Rectal smooth muscle tissue (tissue), 1 donor: ENCODE measurements around the gene SCAF11.

Experiments
- H3K27ac ChIP-seq: one replicate; pipeline ENCODE4 v1.7.0; 2013; ENCODE audit warnings: low read depth, low read length, inconsistent platforms
- H3K27me3 ChIP-seq: one replicate; pipeline ENCODE4 v1.7.0; 2013; ENCODE audit warnings: low read length; ENCODE audit not compliant: control insufficient read depth, insufficient read depth
- H3K36me3 ChIP-seq: one replicate; pipeline ENCODE4 v1.7.0; 2013; ENCODE audit warnings: low read length; ENCODE audit not compliant: control insufficient read depth, insufficient read depth
- H3K4me1 ChIP-seq: one replicate; pipeline ENCODE4 v1.7.0; 2013; ENCODE audit warnings: low read length; ENCODE audit not compliant: control insufficient read depth, insufficient read depth
- H3K4me3 ChIP-seq: one replicate; pipeline ENCODE4 v1.7.0; 2013; ENCODE audit warnings: low read length
- H3K9ac ChIP-seq: one replicate; pipeline ENCODE4 v1.7.0; 2013; ENCODE audit warnings: low read length

SCAF11 gene

DNA sequence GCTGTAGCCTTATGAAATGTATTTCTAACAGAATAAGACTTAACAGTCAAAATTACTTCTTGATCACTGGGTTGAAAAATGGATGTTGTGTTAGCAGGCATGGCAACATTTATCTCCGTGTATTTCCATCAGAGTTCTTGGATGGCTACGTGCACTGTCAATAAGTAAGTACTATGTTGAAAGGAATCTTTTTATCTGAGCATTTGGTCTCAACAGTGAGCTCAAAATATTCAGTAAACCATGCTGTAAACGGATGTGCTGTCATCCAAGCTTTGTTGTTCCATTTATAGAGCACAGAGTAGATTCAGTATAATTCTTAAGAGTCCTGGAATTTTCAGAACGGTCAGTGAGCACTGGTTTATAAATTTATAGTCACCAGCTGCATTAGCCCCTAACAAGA is 15.5 kb downstream of the SCAF11 start:
- no peak overlapping the region for H3K4me3 ChIP-seq
- H3K27ac ChIP-seq: no peak overlapping the region
- H3K4me1 ChIP-seq: no peaks in the 10 kb centered on the region
- no peaks in the 10 kb centered on the region for H3K27me3 ChIP-seq
- H3K36me3 ChIP-seq: no peaks in the 10 kb centered on the region
- no peak overlapping the region for H3K9ac ChIP-seq

DNA sequence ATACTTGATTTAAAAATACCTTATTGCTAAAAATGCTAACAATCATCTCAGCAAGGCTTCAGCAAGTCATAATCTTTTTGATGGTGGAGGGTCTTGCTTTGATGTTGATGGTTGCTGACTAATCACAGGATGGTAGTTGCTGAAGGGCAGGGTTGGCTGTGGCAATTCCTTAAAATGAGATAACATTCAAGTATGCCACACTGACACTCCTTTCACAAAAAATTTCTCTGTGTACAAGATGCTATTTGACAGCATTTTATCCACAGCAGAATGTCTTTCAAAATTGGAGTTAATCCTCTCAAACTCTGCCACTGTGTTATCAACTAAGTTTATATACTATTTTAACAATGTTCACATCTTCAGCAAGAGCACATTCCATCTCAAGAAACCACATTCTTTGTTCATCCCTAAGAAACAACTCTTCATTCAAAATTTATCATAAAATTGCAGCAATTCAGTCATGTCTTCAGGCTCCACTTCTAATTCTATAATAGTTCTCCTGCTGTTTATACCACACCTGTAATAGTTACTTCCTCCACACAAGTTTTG is 16.1 kb downstream of the SCAF11 start:
- Histone ChIP-seq H3K4me1 (no peaks in the 10 kb centered on the region), H3K36me3 (no peaks in the 10 kb centered on the region), H3K9ac (no peak overlapping the region), H3K27me3 (no peaks in the 10 kb centered on the region), H3K27ac (no peak overlapping the region), H3K4me3 (no peak overlapping the region)

DNA sequence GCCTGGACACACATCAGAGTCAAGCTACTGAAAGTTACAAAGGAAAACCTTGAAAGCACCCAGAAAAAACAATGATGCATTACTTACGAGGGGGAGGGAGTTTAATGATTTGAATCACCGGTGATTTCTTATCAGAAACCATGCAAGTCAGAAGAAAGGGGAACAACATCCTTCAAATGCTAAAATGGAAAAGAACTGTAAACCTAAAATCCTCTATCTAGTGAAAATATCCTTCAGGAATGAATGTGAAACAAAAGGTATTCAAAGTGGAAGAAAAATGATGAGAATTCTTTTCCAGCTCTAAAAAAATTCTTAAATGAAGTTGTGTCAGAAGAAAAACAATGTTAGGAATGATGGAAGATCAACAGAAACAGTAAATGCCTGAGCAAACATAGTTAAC is 16.8 kb downstream of the SCAF11 start:
- no peak overlapping the region for H3K4me3 ChIP-seq
- no peaks in the 10 kb centered on the region for H3K27me3 ChIP-seq
- H3K27ac ChIP-seq: no peak overlapping the region
- peaks cover under 1% of the 10 kb centered on the region for H3K4me1 ChIP-seq
- no peak overlapping the region for H3K9ac ChIP-seq
- no peaks in the 10 kb centered on the region for H3K36me3 ChIP-seq

DNA sequence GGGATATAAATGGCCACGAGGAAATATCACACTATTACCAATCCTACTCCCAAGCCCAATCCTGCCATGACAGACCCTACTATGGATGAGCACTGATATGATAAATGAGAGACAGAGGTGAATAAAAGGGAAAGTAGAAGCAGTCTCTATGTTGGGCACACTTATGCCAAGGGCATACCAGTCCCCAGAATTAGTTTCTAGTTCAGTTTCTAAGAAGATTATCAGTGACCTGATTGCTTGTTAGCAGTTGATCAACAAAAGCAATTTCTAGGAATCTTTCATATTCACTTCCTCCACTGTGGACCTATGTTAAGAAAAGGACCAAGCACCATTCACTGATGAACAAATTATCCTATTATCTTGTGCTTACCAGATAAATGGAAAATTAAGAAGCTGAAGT is 20.0 kb downstream of the SCAF11 start:
- Histone ChIP-seq H3K4me3 (no peak overlapping the region), H3K27ac (no peak overlapping the region), H3K9ac (no peak overlapping the region), H3K36me3 (no peaks in the 10 kb centered on the region), H3K27me3 (no peaks in the 10 kb centered on the region), H3K4me1 (peaks cover 11% of the 10 kb centered on the region)

DNA sequence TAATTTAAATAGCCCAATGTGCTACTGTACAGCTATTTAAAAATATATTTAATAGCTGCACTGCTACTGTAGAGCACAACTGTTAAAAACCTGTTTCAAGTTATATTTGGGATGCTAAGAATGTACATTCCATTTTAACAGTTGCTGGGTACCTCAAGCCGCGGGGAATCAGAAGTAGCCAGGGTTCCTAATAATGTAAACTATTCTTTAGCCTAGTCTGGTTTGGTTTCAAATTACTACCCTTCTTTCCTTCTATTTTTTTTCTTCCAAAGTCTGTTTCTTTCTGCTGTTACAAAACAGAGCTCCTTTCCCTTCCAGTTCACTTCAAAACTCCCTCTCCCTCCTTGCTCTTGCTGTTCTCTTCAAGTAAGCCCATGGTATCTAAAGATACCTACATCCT is 21.3 kb downstream of the SCAF11 start:
- H3K4me1 ChIP-seq: peaks cover 12% of the 10 kb centered on the region
- no peaks in the 10 kb centered on the region for H3K27me3 ChIP-seq
- no peak overlapping the region for H3K4me3 ChIP-seq
- no peak overlapping the region for H3K27ac ChIP-seq
- H3K9ac ChIP-seq: no peak overlapping the region
- no peaks in the 10 kb centered on the region for H3K36me3 ChIP-seq

DNA sequence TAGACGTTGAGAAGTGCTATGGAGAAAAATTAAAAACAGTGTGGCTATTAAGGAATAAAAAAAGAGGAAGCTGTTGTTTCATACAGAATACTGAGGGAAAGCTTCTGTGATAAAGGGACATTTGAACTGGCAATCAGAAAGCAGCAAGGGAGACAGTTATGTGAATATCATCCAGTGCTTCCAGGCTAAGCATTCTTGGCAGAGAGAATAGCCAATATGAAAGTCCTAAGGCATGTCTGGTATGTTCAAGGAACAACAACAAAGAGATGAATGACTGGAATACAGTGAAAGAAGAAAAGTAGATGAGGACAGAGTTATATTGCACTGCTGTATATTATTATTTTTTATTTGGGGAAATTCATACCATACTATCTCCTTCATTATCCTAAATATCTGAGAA is 23.9 kb downstream of the SCAF11 start:
- Histone ChIP-seq H3K36me3 (no peaks in the 10 kb centered on the region), H3K9ac (no peak overlapping the region), H3K4me1 (peaks cover 12% of the 10 kb centered on the region), H3K4me3 (no peak overlapping the region), H3K27me3 (no peaks in the 10 kb centered on the region), H3K27ac (no peak overlapping the region)

DNA sequence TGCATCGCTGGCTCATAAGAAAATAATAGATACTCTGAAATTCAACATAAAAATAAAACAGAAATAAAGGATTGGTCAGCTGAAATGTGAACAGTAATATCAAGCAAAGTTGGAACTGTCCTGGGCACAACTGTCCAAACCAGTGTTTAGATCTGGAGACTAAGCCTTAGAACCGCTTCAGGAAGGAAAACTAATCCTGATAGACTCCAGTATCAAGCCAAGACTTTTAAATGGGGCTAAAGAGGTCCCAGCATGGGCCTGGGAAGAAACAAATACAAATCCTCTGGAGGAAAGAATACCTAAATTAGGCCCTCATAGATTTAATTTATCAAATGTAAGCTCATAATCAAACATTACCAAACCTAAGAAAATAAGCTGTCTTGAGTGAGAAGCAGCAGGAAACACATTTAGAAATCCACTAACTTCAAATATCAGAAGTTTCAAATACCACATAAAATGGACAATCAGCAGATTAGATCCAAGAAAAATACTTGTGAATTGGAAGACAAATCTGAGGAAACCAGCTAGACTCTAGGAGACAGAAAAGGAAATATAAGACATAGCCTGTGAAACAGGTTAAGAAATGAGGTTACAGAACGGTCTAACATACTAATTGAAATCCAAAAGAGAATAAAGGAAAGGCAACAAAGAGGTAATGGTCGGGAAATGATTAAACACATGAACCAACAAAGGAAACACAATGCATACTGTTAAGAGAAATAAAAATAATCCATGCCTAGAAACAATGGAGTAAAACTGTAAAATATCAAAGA is 27.6 kb downstream of the SCAF11 start:
- Histone ChIP-seq H3K27me3 (no peaks in the 10 kb centered on the region), H3K36me3 (no peaks in the 10 kb centered on the region), H3K27ac (no peak overlapping the region), H3K4me3 (no peak overlapping the region), H3K4me1 (peaks cover 8% of the 10 kb centered on the region), H3K9ac (no peak overlapping the region)

DNA sequence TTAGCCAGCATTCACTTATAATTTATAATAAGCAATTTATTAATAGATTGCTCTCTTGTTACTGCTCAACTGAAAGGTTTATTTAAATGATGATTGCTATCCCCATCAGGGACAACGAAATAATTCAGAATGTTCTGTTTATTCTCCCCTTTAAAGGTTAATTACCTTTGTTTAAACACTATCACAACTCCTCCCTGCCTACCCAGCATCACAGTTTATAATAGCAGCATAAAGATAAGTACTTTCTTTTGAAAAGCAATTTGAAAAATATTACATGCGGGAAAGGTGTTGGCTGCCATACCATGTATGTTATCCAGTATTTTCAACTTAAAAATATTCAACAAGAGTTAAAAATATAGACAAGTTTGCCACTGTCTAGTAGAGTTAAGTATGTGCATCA is 30.6 kb downstream of the SCAF11 start:
- Histone ChIP-seq H3K27me3 (no peaks in the 10 kb centered on the region), H3K4me1 (no peaks in the 10 kb centered on the region), H3K36me3 (no peaks in the 10 kb centered on the region), H3K27ac (no peak overlapping the region), H3K9ac (no peak overlapping the region), H3K4me3 (no peak overlapping the region)

DNA sequence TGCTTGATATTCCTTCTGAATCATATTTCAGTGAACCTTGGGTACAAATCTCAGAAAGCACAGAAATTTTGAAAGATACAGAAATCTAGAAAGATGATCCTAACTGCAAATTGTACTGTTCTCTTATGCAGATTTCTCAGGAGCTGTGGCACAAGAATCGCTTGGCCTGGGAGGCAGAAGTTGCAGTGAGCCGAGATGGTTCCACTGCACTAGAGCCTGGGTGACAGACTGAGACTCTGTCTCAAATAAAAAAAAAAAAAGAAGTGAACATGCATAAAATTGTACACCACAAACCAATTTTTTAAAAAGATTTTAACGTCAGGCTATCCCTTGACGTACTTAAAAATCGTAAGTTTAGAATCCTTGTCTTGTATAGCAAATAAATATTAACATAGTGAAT is 31.3 kb downstream of the SCAF11 start:
- no peak overlapping the region for H3K4me3 ChIP-seq
- H3K9ac ChIP-seq: no peak overlapping the region
- no peaks in the 10 kb centered on the region for H3K36me3 ChIP-seq
- H3K27me3 ChIP-seq: no peaks in the 10 kb centered on the region
- no peak overlapping the region for H3K27ac ChIP-seq
- no peaks in the 10 kb centered on the region for H3K4me1 ChIP-seq

DNA sequence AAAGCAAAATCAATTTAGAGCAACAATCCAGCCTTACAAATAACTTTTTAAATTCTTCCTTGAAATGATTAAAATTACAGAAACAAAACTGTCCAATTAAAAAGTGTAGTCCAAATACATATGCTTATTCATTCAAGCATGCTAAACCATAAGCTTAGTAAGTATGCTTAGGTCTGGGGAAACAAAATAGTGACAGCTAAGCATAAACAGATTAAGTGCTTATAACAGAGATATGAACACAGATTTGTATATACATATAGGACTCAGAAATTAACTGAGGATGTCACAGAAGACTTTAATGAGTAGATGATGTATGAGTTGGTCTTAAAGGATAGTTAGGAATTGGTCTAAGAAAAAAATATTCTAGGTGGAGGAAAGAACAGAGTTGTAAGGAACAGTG is 41.8 kb downstream of the SCAF11 start:
- Histone ChIP-seq H3K36me3 (peaks cover 11% of the 10 kb centered on the region), H3K9ac (no peak overlapping the region), H3K27ac (no peak overlapping the region), H3K27me3 (no peaks in the 10 kb centered on the region), H3K4me3 (no peak overlapping the region), H3K4me1 (no peaks in the 10 kb centered on the region)

DNA sequence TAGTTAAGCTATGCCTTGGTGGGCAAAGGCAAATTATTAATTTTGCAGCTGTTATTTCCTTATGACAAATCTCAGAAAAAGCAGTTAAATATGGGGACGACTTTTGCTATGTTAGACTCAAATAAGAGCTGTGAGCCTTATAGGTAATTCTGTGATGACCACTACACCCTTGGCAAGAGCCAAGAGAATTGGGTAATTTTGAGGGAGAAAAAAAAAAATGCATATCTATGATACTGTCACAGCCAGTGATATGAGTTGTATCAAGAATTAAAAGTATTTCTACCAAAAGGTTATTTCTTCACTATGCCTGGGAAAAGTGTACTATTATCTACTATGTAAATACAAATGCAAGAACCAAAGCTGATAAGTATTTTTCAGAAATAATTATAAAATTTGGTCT is 43.9 kb downstream of the SCAF11 start:
- H3K36me3 ChIP-seq: peaks cover 14% of the 10 kb centered on the region
- H3K27me3 ChIP-seq: no peaks in the 10 kb centered on the region
- H3K27ac ChIP-seq: no peak overlapping the region
- no peak overlapping the region for H3K9ac ChIP-seq
- no peak overlapping the region for H3K4me3 ChIP-seq
- no peaks in the 10 kb centered on the region for H3K4me1 ChIP-seq

DNA sequence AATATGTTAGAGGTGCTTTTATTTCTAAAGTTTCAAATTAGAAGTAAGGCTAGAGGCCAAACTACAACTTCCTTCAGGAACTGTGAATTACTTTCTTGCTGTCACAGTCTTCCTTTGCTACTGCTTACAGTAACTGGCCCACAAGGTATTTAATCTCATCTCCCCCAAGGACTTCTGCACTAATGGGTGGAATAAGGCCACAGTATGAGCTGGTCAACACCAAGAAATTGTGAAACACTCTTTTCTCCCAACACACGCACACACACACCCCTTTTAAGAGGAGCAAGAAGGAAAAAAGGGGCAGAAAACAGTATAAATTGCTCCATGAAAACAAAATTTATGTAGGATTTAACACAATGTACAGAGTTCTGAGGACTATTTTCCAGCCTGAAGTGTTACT is 45.6 kb downstream of the SCAF11 start:
- Histone ChIP-seq H3K27ac (no peak overlapping the region), H3K4me1 (no peaks in the 10 kb centered on the region)

DNA sequence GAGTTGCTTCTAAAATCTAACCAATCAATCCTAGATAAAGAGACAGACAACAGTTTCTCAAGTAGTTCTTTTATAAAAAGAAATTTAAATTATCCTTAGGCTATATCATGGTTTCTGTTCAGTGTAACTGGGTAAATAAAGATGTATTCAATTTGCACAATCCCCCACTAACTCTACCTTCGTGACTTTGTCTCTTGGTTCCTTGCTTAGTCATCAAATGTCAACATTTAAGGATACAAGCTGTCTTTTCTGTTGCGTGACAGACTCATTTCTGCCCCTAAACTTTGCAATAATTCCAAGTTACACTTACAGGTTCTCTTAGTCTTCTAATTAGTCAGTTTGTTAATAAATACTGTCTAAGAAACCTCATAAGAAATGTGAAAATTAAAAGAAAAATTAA is 50.6 kb downstream of the SCAF11 start:
- no peak overlapping the region for H3K4me3 ChIP-seq
- H3K36me3 ChIP-seq: peaks cover 6% of the 10 kb centered on the region
- no peaks in the 10 kb centered on the region for H3K27me3 ChIP-seq
- H3K9ac ChIP-seq: no peak overlapping the region
- H3K4me1 ChIP-seq: no peaks in the 10 kb centered on the region
- no peak overlapping the region for H3K27ac ChIP-seq

More for the DNA sequence above, 45.6 kb downstream of the SCAF11 start:
- Histone ChIP-seq H3K27me3 (no peaks in the 10 kb centered on the region), H3K36me3 (peaks cover 14% of the 10 kb centered on the region), H3K9ac (no peak overlapping the region), H3K4me3 (no peak overlapping the region)
